HL-60 (cell line): ENCODE data around the gene TMEM258.

Experiments
- GABPA ChIP-seq: IDR thresholded peaks from 2 replicates; pipeline ENCODE4 v1.6.1; 2012; ENCODE audit warnings: low read depth
- POLR2AphosphoS5 ChIP-seq: IDR thresholded peaks from 2 replicates; pipeline ENCODE4 v1.6.1; 2012; ENCODE audit warnings: low read depth

DNA sequence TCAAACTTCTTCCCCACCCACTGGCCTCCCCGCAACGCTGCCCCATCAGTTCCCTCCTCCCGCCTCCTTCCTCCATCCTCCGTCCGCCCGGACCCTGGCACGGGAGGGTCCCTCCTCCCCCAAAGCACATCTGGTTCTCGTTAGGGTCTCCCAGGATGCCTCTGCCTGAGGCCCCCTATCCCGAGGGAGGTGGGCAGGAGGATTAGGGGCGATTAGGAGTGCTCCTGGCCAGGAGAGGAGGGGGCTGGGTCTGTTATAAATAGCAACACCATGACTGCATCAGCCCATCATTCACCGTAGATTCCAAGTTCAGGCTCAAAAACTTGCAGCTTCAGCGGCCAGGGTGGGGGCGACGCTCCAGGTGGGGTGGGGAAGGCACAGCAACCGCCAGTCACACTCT, 29.6 kb downstream of the TMEM258 start:
- TF ChIP-seq POLR2AphosphoS5 (no peak), GABPA (no peak)
